OCI-LY7 (cell line): Measurements from ENCODE around the gene BBS9. TPM values are rescaled to one million over a fixed set of nuclear protein-coding genes. Genes with fewer than 3 reads are reported as not detected.
"Not testable (repeated sequence)": the region's sequence is repeated elsewhere in the genome, so short reads cannot be mapped to it uniquely, and the experiment has no call there.

Source experiments
- BruUV-seq: library from RNA; stranded (reverse); fragments of 400-500 nt; replicated peaks from 2 replicates; lab custom pipeline; 2021; lab: Mats Ljungman, UMichigan
- CTCF ChIA-PET: fragments of 300-600 bp; sonication (Branson Sonifier 250); formaldehyde crosslinking; loops from one replicate; lab custom pipeline; 2022; ENCODE audit warnings: antibody characterized with exemption; ENCODE audit not compliant: unreplicated experiment; lab: Charles Lee
- POLR2A ChIA-PET: fragments of 300-600 bp; sonication (Branson Sonifier 250); formaldehyde crosslinking; loops from one replicate; lab custom pipeline; 2022; ENCODE audit warnings: antibody characterized with exemption; lab: Charles Lee
- DNase-seq: peaks from one replicate; pipeline ENCODE4 v3.0.0-alpha.2; 2015; ENCODE audit warnings: low spot score
- H2AFZ ChIP-seq: fragments of 200-600 bp; sonication (generic), shearing (Covaris generic); 2 replicates; pipeline ENCODE4 v1.6.1; 2014; ENCODE audit warnings: mild to moderate bottlenecking, antibody characterized with exemption, low read length, moderate library complexity
- H3K27ac ChIP-seq: fragments of 200-600 bp; sonication (generic); 2 replicates; pipeline ENCODE4 v1.5.1; 2014; ENCODE audit warnings: mixed run types, low read depth, mild to moderate bottlenecking, moderate library complexity, low read length, inconsistent platforms; ENCODE audit not compliant: poor library complexity, severe bottlenecking
- H3K36me3 ChIP-seq: fragments of 200-600 bp; sonication (generic); 2 replicates; pipeline ENCODE4 v1.6.1; 2014; ENCODE audit warnings: mild to moderate bottlenecking, antibody characterized with exemption, low read length, moderate library complexity, mixed read lengths; ENCODE audit not compliant: insufficient read depth
- H3K4me1 ChIP-seq: fragments of 200-600 bp; sonication (generic); 2 replicates; pipeline ENCODE4 v1.5.1; 2014; ENCODE audit warnings: mild to moderate bottlenecking, low read length; ENCODE audit not compliant: insufficient read depth, poor library complexity, severe bottlenecking
- H3K4me2 ChIP-seq: fragments of 200-600 bp; sonication (generic); 2 replicates; pipeline ENCODE4 v1.6.1; 2014; ENCODE audit warnings: mild to moderate bottlenecking, low read length
- H3K4me3 ChIP-seq: fragments of 200-600 bp; sonication (generic); 2 replicates; pipeline ENCODE4 v1.5.1; 2014; ENCODE audit warnings: mild to moderate bottlenecking, low read depth, low read length; ENCODE audit not compliant: poor library complexity, severe bottlenecking
- H3K79me2 ChIP-seq: fragments of 200-600 bp; sonication (generic); 2 replicates; pipeline ENCODE4 v1.6.1; 2016; ENCODE audit warnings: low read depth, mild to moderate bottlenecking, low read length, moderate library complexity, mixed read lengths; ENCODE audit not compliant: insufficient read depth
- H3K9me2 ChIP-seq: fragments of 200-600 bp; sonication (generic); 2 replicates; pipeline ENCODE4 v1.6.1; 2016; ENCODE audit warnings: mild to moderate bottlenecking, low read length, mixed read lengths; ENCODE audit not compliant: insufficient read depth
- H3K9me3 ChIP-seq: fragments of 200-600 bp; sonication (generic); 2 replicates; pipeline ENCODE4 v1.6.1; 2014; ENCODE audit warnings: mild to moderate bottlenecking, mixed run types, low read length, mixed read lengths
- H4K20me1 ChIP-seq: fragments of 200-600 bp; sonication (generic); 2 replicates; pipeline ENCODE4 v1.6.1; 2014; ENCODE audit warnings: mild to moderate bottlenecking, antibody characterized with exemption, low read length, moderate library complexity, mixed read lengths; ENCODE audit not compliant: insufficient read depth
- CTCF ChIP-seq: fragments of 200-600 bp; sonication (generic); conservative IDR thresholded peaks from 2 replicates; pipeline ENCODE4 v1.5.1; 2014; ENCODE audit warnings: mild to moderate bottlenecking, antibody characterized with exemption, low read length, moderate library complexity, mixed read lengths
- EZH2phosphoT487 ChIP-seq: fragments of 200-600 bp; sonication (generic); IDR thresholded peaks from 2 replicates; pipeline ENCODE4 v1.6.1; 2018; ENCODE audit warnings: low read depth, borderline replicate concordance, mild to moderate bottlenecking, mixed run types, antibody characterized with exemption, low read length, moderate library complexity, mixed read lengths
- intact Hi-C: fragments of 100-400 bp; cut with micrococcal nuclease; formaldehyde crosslinking; loops from one replicate; pipeline ENCODE4 v1.10.0; 2022; ENCODE audit not compliant: unreplicated experiment
- total RNA-seq, 2 experiments: library from RNA; depleted of rRNA in 1 of 2; stranded (reverse); fragments of >200 nt in 1 of 2; shearing (Covaris generic) in 1 of 2; gene quantifications; 2 replicates each; pipeline ENCODE4 v1.2.3, GENCODE V29; 2014 to 2022

BBS9 gene
- total RNA-seq, 2 experiments from 2014 or later: 6.8 to 14.8 TPM

- CTCF ChIA-PET: no interaction called here
- no peaks in the 10 kb centered on the region for H3K79me2 ChIP-seq
- BruUV-seq: no TSS peak
Measured at GRCh38 chr7:33477719-33478480, 348.5 kb downstream of the BBS9 start.

GRCh38 chr7:33484476-33484875 lies 355.1 kb downstream of the BBS9 start:
- H3K9me3 ChIP-seq, H3K79me2 ChIP-seq, intact Hi-C loops, H3K36me3 ChIP-seq, H4K20me1 ChIP-seq, H2AFZ ChIP-seq, H3K4me2 ChIP-seq, H3K9me2 ChIP-seq, BruUV-seq, H3K27ac ChIP-seq, DNase-seq, H3K4me3 ChIP-seq, CTCF ChIA-PET, H3K4me1 ChIP-seq: not testable (repeated sequence)
- POLR2A ChIA-PET: interaction anchor here (0.6 to 0.7 kb wide), 2 partner anchors 500 to 574 kb away, joined by 3 to 5 read pairs; no protein-coding TSS in a partner anchor

More at GRCh38 chr7:33477719-33478480, 348.5 kb downstream of the BBS9 start:
- Histone ChIP-seq H3K4me2 (no peak overlapping the region), H3K36me3 (no peaks in the 10 kb centered on the region), H4K20me1 (no peaks in the 10 kb centered on the region), H3K4me3 (no peak overlapping the region), H3K9me2 (no peaks in the 10 kb centered on the region), H3K27ac (no peak overlapping the region), H2AFZ (no peak overlapping the region), H3K9me3 (no peaks in the 10 kb centered on the region), H3K4me1 (no peaks in the 10 kb centered on the region)
- no peak for TF ChIP-seq CTCF
- no peak for TF ChIP-seq EZH2phosphoT487
- intact Hi-C loops: no loop called here
- DNase-seq: no peak
- POLR2A ChIA-PET: interaction anchor here (0.5 to 0.7 kb wide), 3 partner anchors 18 to 808 kb away, joined by 3 read pairs; no protein-coding TSS in a partner anchor

- Histone ChIP-seq H3K36me3 (no peaks in the 10 kb centered on the region), H3K4me1 (no peaks in the 10 kb centered on the region), H2AFZ (no peak overlapping the region), H4K20me1 (no peaks in the 10 kb centered on the region), H3K4me3 (no peak overlapping the region), H3K9me3 (no peaks in the 10 kb centered on the region), H3K79me2 (no peaks in the 10 kb centered on the region), H3K4me2 (no peak overlapping the region), H3K9me2 (no peaks in the 10 kb centered on the region), H3K27ac (no peak overlapping the region)
- BruUV-seq: no TSS peak
- no peak for TF ChIP-seq EZH2phosphoT487
- no peak for TF ChIP-seq CTCF
- POLR2A ChIA-PET: interaction anchor here (0.7 kb wide), 1 partner anchor 766 kb away, joined by 7 read pairs; no protein-coding TSS in a partner anchor
- DNase-seq: no peak
- CTCF ChIA-PET: no interaction called here
- intact Hi-C loops: no loop called here
Measured at GRCh38 chr7:33485747-33486493, 356.6 kb downstream of the BBS9 start.
